Caco-2 (cell line): Measurements from ENCODE around the gene MACROD1. TPM values are rescaled to one million over a fixed set of nuclear protein-coding genes. Genes with fewer than 3 reads are reported as not detected.
A peak's percentile ranks its signal among the peaks of the same experiment; 100 is the strongest.

Source experiments
- BruUV-seq: library from RNA; stranded (reverse); fragments of 400-500 nt; replicated peaks from 2 replicates; lab custom pipeline; 2021; lab: Mats Ljungman, UMichigan
- CTCF ChIA-PET: fragments of 300-600 bp; sonication (Branson Sonifier 250); formaldehyde crosslinking; loops from one replicate; lab custom pipeline; 2022; ENCODE audit warnings: antibody characterized with exemption; lab: Charles Lee
- POLR2A ChIA-PET: fragments of 300-600 bp; sonication (Branson Sonifier 250); formaldehyde crosslinking; loops from one replicate; lab custom pipeline; 2022; ENCODE audit warnings: antibody characterized with exemption; lab: Charles Lee
- DNase-seq, 2 experiments: peaks; one replicate each; pipeline versions ENCODE4 v3.0.0 to v3.0.0-alpha.2; 2020 to 2022
- H3K27me3 ChIP-seq: replicated peaks from 2 replicates; pipeline ENCODE4 v1.6.0; 2011; ENCODE audit warnings: low read length; ENCODE audit not compliant: control insufficient read depth, insufficient read depth
- H3K36me3 ChIP-seq: 2 replicates; pipeline ENCODE4 v1.5.1; 2011; ENCODE audit warnings: low read length; ENCODE audit not compliant: control insufficient read depth, insufficient read depth
- H3K4me1 ChIP-seq: fragments of 250-450 bp; sonication (Bioruptor Pico); 2 replicates; pipeline ENCODE4 v1.5.1; 2020; ENCODE audit warnings: mild to moderate bottlenecking
- H3K4me3 ChIP-seq: 2 replicates; pipeline ENCODE4 v1.5.1; 2011; ENCODE audit warnings: low read depth, mild to moderate bottlenecking, control low read depth, low read length
- H3K9me3 ChIP-seq: fragments of 250-450 bp; sonication (Bioruptor Pico); 2 replicates; pipeline ENCODE4 v1.5.1; 2020; ENCODE audit warnings: mild to moderate bottlenecking, moderate library complexity
- H3K27ac Mint-ChIP-seq: one replicate; pipeline ENCODE4 v1.8.0; 2022; ENCODE audit warnings: mixed read lengths; ENCODE audit not compliant: unreplicated experiment
- H3K27me3 Mint-ChIP-seq: one replicate; pipeline ENCODE4 v1.8.0; 2022; ENCODE audit warnings: mixed read lengths; ENCODE audit not compliant: insufficient read depth, unreplicated experiment
- H3K36me3 Mint-ChIP-seq: one replicate; pipeline ENCODE4 v1.8.0; 2022; ENCODE audit warnings: mild to moderate bottlenecking, mixed read lengths; ENCODE audit not compliant: insufficient read depth, unreplicated experiment
- H3K4me1 Mint-ChIP-seq: one replicate; pipeline ENCODE4 v1.8.0; 2022; ENCODE audit warnings: low read depth, mixed read lengths; ENCODE audit not compliant: unreplicated experiment
- H3K4me3 Mint-ChIP-seq: one replicate; pipeline ENCODE4 v1.8.0; 2022; ENCODE audit warnings: mild to moderate bottlenecking, moderate library complexity, mixed read lengths; ENCODE audit not compliant: unreplicated experiment
- H3K9me3 Mint-ChIP-seq: one replicate; pipeline ENCODE4 v1.8.0; 2022; ENCODE audit warnings: mixed read lengths; ENCODE audit not compliant: unreplicated experiment
- CTCF ChIP-seq, 2 experiments: fragments of 200-600 bp in 1 of 2; IDR thresholded peaks; 1 replicate in 1 of 2; 2 replicates in 1 of 2; pipeline versions ENCODE4 v1.5.1 to v1.8.0; 2011 to 2022; ENCODE audit warnings: antibody characterized with exemption in 1 of 2, control low read depth in 1 of 2, inconsistent platforms in 1 of 2, low read depth in 1 of 2, low read length in 1 of 2, mild to moderate bottlenecking in 1 of 2, moderate library complexity in 1 of 2; ENCODE audit not compliant: insufficient read depth in 1 of 2, severe bottlenecking in 1 of 2, unreplicated experiment in 1 of 2
- intact Hi-C: fragments of 100-400 bp; cut with micrococcal nuclease; formaldehyde crosslinking; loops from one replicate; pipeline ENCODE4 v1.10.0; 2022; ENCODE audit not compliant: unreplicated experiment
- total RNA-seq: library from RNA; stranded (reverse); gene quantifications from 2 replicates; pipeline ENCODE4 v1.2.3, GENCODE V29; 2022

Gene MACROD1
- total RNA-seq, 1 experiment from 2014 or later, result 29.6 TPM

DNA sequence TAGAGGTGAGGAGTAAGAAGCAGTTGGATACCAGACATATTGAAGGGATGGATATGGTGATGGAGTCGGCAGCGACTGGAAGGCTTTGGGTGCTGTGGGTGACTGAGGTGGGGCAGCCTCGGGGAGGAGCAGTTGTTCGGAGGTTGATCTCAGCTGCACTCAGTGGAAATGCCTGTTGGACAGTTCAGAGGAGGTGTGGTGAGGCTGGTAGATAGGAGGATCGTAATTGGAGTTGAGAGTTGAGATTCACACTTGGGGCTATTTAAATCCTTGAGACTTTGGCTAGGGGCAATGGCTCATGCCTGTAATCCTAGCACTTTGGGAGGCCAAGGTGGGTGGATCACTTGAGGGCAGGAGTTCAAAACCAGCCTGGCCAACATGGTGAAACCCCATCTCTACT is 172.8 kb downstream of the MACROD1 start:
- no peaks in the 10 kb centered on the region for H3K4me1 ChIP-seq
- Mint-ChIP-seq H3K4me3 (no peak overlapping the region), H3K36me3 (peaks cover 89% of the 10 kb centered on the region), H3K4me1 (no peaks in the 10 kb centered on the region), H3K27me3 (no peaks in the 10 kb centered on the region), H3K9me3 (no peaks in the 10 kb centered on the region), H3K27ac (no peak overlapping the region)
- peaks cover 8% of the 10 kb centered on the region for H3K36me3 ChIP-seq
- CTCF ChIA-PET, result no interaction called here
- H3K4me3 ChIP-seq, result no peak overlapping the region
- no peaks in the 10 kb centered on the region for H3K27me3 ChIP-seq
- H3K9me3 ChIP-seq, result no peaks in the 10 kb centered on the region
- intact Hi-C loops, result no loop called here
- DNase-seq, result no peak
- no peak for TF ChIP-seq CTCF (IDR thresholded peaks at IDR 0.05; ENCODE audit: insufficient read depth in 1 of 2, low read depth in 1 of 2, low read length in 1 of 2, severe bottlenecking in 1 of 2, unreplicated experiment in 1 of 2)
- POLR2A ChIA-PET, result no interaction called here
- no TSS peak for BruUV-seq

GRCh38 chr11:63991558-63991957 is 174.4 kb downstream of the MACROD1 start:
- Histone ChIP-seq H3K36me3 (peaks cover 4% of the 10 kb centered on the region), H3K27me3 (no peaks in the 10 kb centered on the region), H3K9me3 (no peaks in the 10 kb centered on the region), H3K4me3 (no peak overlapping the region), H3K4me1 (peaks cover 6% of the 10 kb centered on the region)
- Mint-ChIP-seq H3K9me3 (no peaks in the 10 kb centered on the region), H3K27me3 (no peaks in the 10 kb centered on the region), H3K36me3 (peaks cover 90% of the 10 kb centered on the region), H3K4me1 (peaks cover 7% of the 10 kb centered on the region), H3K27ac (no peak overlapping the region), H3K4me3 (no peak overlapping the region)
- BruUV-seq, result no TSS peak
- DNase-seq, result no peak
- intact Hi-C loops, result no loop called here
- ChIA-PET POLR2A (no interaction called here), CTCF (no interaction called here)
- TF ChIP-seq CTCF (IDR thresholded peaks at IDR 0.05; ENCODE audit: insufficient read depth in 1 of 2, low read depth in 1 of 2, low read length in 1 of 2, severe bottlenecking in 1 of 2, unreplicated experiment in 1 of 2), result no peak

GRCh38 chr11:63986932-63987513 is 178.9 kb downstream of the MACROD1 start:
- peaks cover 17% of the 10 kb centered on the region for H3K4me1 Mint-ChIP-seq
- H3K27ac Mint-ChIP-seq, result peak overlapping the region; percentile 99
- H3K27me3 Mint-ChIP-seq, result no peaks in the 10 kb centered on the region
- ChIA-PET POLR2A (no interaction called here), CTCF (interaction anchor here (0.5 kb wide), 1 partner anchor 215 kb away, joined by 3 read pairs; no protein-coding TSS in a partner anchor)
- H3K36me3 Mint-ChIP-seq, result peaks cover 76% of the 10 kb centered on the region
- H3K4me3 ChIP-seq, result peak overlapping the region; percentile 96
- H3K36me3 ChIP-seq, result peaks cover 4% of the 10 kb centered on the region
- H3K9me3 ChIP-seq, result no peaks in the 10 kb centered on the region
- H3K9me3 Mint-ChIP-seq, result no peaks in the 10 kb centered on the region
- no peak for TF ChIP-seq CTCF (IDR thresholded peaks at IDR 0.05; ENCODE audit: insufficient read depth in 1 of 2, low read depth in 1 of 2, low read length in 1 of 2, severe bottlenecking in 1 of 2, unreplicated experiment in 1 of 2)
- BruUV-seq, result TSS peak; percentile 76
- H3K4me3 Mint-ChIP-seq, result peak overlapping the region; percentile 98
- intact Hi-C loops, result loop anchor here (1.0 kb wide), 1 partner anchor 13 kb away; the partner anchor contains the start of gene COX8A
- DNase-seq, result no peak
- peaks cover 6% of the 10 kb centered on the region for H3K4me1 ChIP-seq
- H3K27me3 ChIP-seq, result no peaks in the 10 kb centered on the region
